GM21390 (cell line): ENCODE data around the gene ATP6V1D.
A peak's percentile ranks its signal among the peaks of the same experiment; 100 is the strongest.
"Not testable (repeated sequence)": the region's sequence is repeated elsewhere in the genome, so short reads cannot be mapped to it uniquely, and the experiment has no call there.

ENCODE experiments used
- ATAC-seq: cut with Tn5 transposase; IDR thresholded peaks from one replicate; pipeline ENCODE4 v1.9.1; 2021; ENCODE audit not compliant: unreplicated experiment

Gene ATP6V1D

GRCh38 chr14:67371247-67372148 is 11.9 kb upstream of the ATP6V1D start:
- ATAC-seq = no peak

- ATAC-seq = no peak
Observed at GRCh38 chr14:67370830-67371229, 11.2 kb upstream of the ATP6V1D start.

GRCh38 chr14:67365476-67365875 is 5.9 kb upstream of the ATP6V1D start:
- ATAC-seq = no peak

- peak; percentile 28 for ATAC-seq
Observed at GRCh38 chr14:67360470-67361206, 1.0 kb upstream of the ATP6V1D start.

GRCh38 chr14:67358924-67359774 is 455 bp downstream of the ATP6V1D start:
- no peak for ATAC-seq

- no peak for ATAC-seq
Observed at GRCh38 chr14:67357969-67358354, 1.6 kb downstream of the ATP6V1D start.

GRCh38 chr14:67357186-67357968 is 2.2 kb downstream of the ATP6V1D start:
- ATAC-seq = no peak

- no peak for ATAC-seq
Observed at GRCh38 chr14:67352055-67352454, 7.5 kb downstream of the ATP6V1D start.

DNA sequence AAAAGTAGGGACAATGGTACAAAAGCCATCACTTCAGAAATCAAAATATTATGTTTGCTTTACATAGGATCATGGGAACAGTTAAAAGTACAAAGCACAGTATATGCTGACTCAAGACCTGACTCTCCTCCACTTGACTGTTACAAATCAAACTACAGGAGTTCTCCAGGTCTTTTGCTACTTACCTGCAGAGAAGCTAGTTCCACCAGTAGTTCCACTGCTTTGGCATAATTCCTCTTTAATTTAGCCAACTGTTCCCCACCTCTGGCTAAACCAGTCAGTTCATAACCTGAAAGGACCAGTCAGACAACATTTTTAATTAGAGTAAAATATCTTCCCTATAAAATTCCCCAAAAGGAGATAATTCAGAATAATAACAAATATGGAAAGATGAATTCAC is 14.0 kb downstream of the ATP6V1D start:
- no peak for ATAC-seq

- ATAC-seq = no peak
Observed at GRCh38 chr14:67343601-67344230, 15.9 kb downstream of the ATP6V1D start.

- ATAC-seq = not testable (repeated sequence)
Observed at GRCh38 chr14:67341231-67341630, 18.4 kb downstream of the ATP6V1D start.

- ATAC-seq = no peak
Observed at GRCh38 chr14:67335781-67336180, 23.8 kb downstream of the ATP6V1D start.

GRCh38 chr14:67332468-67332867 is 27.1 kb downstream of the ATP6V1D start:
- no peak for ATAC-seq

DNA sequence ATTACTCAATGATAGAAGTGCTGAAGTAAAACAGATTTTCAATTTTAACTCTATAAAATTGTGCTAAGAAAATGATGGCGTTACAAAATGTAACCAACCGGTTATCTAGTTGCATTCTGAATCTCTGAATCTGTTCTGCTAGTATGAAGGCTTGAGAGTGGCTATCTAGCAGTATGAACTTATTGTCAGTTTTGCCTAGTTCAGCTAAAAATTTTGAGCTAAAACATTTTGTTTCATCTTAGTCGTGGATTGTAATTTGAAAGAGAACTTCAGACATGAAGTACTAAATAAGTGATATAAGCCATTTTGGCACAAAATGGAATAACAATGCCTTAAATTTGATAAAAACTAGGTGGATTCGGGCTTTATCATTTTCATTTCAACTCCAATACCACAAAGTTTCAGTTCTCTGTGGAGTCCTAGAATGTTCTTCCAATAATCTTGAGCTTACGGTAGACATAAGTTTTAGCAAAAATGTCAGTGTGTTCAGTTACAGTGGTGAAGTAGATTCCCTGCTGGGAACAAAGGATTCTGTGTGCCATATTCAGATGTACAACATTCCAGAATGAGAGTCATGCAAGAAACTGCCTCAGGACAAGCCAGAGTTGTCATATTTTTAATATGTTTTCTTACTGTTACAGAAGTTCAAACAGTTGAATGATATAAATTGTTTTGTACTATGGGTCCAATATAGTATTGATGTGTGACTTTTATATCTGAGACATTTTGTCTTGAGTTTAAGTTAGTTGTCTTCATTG is 28.1 kb downstream of the ATP6V1D start:
- no peak for ATAC-seq

GRCh38 chr14:67329666-67330065 is 29.9 kb downstream of the ATP6V1D start:
- not testable (repeated sequence) for ATAC-seq

DNA sequence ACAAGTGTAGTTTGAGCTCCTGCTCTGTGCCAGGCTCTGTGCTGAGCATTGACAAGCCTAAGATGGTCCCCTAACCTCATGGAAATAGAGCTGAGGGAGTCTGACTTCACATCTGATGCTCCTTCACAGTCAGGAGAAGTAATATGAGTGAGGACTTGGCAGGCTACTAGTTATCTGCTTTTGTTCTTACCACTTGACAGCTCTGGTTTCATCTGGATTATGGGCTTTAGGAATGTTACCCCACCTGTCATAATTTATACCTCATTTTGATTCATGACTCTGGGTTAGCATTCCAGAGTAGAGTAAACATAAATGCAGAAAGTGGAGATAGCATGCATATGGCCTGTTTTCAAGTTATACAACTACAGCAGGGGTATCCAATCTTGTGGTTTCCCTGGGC is 40.5 kb downstream of the ATP6V1D start:
- ATAC-seq = no peak

- ATAC-seq = no peak
Observed at GRCh38 chr14:67317822-67318221, 41.8 kb downstream of the ATP6V1D start.

DNA sequence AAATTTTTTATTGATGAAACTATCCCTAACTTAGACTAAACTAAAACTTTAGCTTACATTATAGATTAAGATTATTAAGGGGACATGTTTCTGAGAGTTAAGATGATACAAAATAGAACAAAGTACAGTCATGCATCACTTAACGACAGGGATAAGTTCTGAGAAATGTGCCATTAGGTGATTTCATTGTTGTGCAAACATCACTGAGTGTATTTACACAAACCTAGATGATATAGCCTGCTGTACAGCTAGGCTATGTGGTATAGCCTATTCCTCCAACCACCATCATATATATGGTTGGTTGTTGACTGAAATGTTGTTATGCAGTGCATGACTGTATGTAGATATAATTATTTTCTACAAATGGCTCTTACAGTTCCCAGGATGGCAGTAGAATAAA is 46.5 kb downstream of the ATP6V1D start:
- ATAC-seq = no peak

DNA sequence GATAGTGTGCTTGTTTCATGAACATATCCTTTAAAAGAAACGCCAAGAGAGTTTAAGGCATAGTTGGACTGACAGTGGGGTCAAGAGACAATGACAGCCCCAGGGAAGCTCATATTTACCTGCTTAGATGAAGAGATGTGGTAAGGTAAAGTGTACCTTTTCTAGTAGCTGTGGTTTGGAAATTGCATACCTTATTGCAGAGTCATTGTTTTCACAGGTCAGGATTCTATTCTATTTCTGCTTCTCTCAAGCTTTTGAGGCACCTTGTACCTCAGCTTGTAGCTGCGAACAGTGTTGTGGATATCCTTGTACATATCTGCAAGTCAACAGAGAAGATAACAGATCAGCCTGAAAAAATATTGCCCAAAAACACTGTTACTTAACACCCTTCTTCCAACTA is 47.7 kb downstream of the ATP6V1D start:
- no peak for ATAC-seq
